Stimulated activated CD4-positive, alpha-beta T cell treated with anti-CD3 and anti-CD28 coated beads, Interleukin-4, amount 100 ng/mL, for 4 hours (primary cell): Measurements from ENCODE around the gene RPS6KA2.
"Not testable (repeated sequence)": the region's sequence is repeated elsewhere in the genome, so short reads cannot be mapped to it uniquely, and the experiment has no call there.

ENCODE experiments used
- DNase-seq, 2 experiments: peaks; one replicate each; pipeline ENCODE4 v3.0.0-alpha.2; 2020

Gene RPS6KA2

DNA sequence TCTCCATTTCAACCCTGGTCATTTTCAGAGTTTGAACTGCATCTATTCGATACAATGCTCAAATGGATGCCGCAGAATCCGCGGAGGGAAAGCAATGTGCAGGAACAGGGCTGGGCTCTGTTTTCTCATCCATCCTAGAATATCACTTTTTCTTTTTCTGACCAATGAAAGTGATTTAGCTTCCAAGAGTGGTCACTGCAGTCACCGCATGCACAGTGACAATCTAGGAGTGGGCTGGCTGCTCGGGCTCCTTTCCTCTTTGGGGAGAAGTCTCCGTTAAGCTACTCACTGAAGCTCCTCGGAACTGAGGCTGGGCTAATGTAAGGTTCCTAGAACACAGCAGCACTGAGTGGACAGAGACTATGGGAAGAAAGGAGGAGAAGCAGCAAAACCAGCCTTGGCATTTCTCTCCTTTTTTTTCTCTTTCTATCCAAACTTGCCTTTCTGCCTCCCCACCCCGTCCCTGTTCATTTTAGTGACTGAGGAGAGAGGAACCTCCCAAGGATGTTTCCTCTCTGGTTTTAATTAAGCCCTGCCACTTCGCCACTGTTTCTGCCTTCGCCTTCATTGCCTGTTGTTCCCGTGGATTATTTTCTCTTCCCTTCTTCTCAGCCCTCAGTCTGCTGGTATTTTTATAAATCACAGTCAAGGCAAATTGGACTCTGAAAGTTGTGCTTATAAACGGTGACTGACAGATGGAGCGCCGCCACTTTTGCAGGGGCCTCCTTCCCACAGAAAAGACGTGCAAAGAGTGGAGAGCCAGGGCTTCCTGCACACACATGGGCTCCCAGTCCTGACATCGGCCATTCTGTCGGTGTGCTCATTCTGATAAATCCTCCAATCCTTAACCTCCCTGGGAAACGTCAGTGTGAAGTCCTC is 81.7 kb downstream of the RPS6KA2 start:
- no peak for DNase-seq

DNA sequence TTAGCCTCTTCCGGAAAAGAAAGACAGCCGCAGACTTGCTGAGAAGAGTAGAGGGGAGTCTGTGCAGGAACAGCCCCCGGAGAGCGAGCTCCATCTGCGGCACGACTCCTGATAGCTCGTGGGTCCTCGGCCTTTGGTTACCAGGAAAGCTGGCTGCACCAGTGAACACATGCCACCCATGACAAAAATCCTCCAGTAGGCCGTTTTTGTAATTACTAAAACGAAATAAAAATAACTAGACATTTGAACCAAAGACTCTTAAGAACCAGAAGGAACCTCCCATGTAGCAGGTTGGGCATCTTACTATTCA is 82.8 kb downstream of the RPS6KA2 start:
- no peak for DNase-seq

DNA sequence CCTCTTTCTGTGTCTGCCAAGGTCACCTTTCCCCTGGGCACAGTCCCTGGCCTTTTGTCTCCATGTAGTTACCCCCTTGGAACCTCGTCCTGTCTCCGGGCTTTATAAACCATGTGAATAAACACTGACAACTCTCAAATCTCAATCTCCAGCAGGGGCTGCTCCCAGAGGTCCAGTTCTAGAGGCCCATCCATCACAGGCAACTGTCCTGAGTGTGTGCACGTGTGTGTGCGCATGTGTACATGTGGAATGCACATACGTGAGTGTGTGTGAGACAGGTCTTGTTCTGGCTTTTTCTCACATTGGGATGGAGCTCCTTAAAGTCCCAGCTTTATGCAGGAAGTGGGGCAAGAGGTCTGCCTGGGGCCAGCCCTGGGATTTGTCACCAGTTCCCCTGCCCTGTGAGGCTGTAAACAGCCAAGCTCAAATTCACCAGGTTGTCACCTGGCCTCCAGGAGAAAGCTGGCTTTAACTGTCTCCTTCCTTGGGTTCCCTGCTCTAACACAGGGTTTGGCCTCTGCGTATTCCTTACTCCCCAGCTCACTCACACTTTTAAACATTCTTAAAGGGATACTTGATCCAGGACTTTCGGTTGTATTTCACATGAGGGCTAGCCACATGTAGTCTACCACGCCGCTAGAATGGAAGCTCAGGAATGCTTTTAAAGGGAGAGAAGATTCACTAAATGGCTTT is 83.3 kb downstream of the RPS6KA2 start:
- no peak for DNase-seq

DNA sequence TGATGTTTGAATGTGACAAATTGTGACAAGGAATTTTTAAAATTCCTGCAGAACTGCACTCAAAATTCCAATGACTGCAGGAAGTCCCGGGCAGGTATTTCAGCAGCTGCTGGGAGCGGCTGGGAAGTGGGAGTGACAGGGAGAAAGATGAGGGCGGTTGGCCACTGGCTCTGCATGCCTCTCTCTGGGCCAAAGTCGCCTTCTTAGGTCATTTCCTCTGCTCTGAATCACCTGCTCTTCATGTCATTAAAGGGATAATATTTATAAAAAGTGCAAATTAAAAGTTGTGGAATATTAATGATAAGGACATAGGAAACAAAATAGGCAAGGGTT is 84.5 kb downstream of the RPS6KA2 start:
- DNase-seq = no peak

DNA sequence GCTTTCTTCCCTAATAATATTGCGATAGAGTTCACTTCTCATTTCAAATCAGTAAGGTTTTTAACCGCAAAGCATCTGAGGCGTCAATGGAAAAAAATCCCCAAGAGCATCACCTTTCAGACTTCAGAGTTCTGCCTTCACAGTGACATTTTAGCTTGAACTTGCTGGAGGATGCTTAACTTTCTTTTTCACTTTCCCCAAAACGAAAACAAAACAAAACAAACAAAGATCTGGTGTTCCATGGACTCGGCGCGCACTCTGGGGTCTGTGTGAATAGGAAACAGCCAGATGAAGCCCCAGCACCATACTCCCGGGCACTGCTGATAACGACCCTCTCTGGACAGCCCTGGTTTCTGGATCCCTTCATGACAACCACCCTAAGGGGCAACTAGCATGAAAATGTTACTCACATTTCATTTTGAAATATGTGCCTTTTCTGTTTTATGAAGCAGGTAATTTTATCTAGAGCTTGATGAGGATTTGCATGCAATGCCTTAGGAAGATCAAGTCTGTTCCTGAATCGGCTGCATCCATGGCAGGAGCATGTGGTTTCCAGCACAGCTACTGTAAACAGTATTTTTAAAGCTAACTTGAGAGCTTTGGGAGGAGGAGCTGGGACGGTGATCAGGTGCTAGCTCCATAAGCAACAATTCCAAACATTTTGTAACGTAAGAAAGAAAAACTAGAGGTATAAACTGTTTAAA is 85.0 kb downstream of the RPS6KA2 start:
- DNase-seq = peak; percentile 3 to 4

DNA sequence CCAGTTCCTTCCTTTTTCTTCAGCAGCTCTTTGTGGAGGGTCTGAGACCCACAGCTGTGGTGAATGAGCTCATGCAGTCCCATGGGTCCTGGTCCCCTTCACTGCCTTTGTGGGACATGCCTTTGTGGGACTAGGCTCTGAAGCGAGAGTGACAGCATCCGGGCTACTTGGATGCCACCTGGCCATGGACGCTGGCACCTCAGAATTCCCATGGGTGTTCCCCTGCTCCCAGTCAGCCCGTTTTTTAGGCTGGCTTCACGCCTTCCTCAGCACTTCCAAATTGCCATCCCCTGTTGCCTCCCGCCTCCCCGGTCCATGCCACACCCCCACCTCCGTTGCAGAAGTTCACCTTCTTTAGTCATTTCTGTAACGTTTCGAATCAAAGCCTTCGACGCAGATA is 85.7 kb downstream of the RPS6KA2 start:
- DNase-seq = no peak

DNA sequence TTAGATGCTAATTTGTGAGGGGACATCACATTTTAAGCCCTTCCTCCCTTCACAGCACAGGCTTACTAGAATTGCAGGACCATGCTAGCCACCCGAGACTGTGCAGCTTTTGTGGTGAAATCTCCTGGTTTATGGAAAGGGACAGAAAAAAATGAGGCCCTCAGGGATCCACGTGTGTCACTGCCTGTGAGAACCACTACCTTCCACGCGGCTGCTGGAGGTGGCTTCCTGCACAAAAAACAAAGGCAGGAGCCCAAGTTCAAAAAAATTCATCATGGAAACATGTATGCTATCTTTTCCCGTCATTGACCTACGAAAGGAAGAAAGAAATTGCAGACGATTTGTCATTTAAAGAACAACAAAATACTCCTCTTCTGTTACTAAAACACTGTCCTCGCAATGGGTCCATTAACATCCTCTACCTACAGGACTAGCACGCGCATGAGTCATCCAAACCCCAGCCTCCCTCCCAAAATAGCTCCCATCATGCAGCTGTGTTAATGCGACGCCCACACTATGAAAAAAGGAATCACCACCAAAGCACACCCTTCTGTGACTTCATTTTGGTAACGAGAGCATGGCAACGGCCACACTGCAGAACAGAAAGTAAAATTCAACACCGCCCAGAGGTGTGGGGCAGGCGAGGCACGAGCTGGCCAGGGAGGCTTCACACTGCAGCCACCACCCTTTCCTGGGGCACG is 86.3 kb downstream of the RPS6KA2 start:
- DNase-seq = peak; percentile 31 to 80

DNA sequence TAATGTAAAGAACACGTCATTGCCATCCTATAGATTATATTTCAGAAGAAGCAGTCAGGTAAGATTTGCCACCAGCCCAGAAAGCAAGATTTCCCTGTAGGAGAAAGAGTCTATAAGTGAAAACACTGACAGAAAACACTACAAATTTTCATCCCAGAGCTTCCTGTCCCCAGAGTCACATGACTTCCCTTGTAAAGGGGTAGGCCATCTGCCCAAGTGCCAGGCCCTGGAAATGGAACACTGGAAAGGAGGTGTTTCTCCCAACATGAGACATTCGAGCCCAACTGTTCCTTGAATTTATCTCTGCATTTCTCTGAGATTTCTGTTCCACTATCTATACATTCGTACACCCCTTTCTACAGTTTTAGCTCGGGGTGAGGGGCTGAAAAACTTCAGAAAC is 87.5 kb downstream of the RPS6KA2 start:
- no peak for DNase-seq

DNA sequence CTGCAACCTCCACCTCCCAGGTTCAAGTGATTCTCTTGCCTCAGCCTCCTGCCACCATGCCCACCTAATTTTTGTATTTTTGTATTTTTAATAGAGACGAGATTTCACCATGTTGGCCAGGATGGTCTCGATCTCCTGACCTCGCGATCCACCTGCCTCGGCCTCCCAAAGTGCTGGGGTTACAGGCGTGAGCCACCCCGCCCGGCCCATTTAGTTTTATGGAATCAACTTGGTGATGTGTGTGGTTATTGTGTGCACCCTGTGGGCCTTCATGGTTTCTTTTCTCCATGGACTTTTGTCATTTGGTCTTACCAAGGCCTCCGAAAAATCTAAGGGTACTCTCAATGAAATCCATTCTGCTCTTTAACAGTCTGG is 88.1 kb downstream of the RPS6KA2 start:
- DNase-seq = not testable (repeated sequence)

DNA sequence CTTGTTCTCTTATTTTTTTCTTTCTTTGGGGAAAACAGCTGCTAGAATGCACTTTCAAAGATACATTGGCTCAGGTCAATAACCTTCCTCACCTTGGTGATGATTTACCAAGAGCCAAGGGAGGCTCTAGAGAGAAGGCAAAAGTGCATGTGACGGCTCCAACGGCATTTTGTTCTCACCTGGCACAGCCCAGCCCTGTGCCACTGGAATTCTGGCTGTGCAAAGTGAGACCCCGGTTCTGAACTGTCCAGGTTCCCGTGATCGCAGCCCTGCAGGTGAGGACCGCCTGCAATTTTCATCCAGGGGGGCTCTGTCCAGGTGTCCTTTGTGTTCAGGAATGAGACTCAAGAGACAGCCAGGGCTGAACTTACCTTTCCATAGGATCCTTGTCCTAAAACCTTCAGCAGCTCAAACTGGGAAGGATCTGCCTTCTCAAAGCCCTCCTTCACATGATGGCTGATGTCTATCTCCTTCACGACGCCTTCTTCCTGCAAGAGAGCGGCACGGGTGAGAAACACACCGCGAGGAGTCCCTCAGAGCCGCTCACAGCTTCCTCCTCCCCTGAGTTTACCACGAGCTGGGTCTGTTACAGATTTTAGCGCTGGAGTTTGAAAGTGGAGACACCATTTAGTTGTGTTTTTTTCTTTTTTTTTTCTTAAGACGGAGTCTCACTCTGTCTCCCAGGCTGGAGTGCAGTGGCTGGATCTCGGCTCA is 88.6 kb downstream of the RPS6KA2 start:
- no peak for DNase-seq

DNA sequence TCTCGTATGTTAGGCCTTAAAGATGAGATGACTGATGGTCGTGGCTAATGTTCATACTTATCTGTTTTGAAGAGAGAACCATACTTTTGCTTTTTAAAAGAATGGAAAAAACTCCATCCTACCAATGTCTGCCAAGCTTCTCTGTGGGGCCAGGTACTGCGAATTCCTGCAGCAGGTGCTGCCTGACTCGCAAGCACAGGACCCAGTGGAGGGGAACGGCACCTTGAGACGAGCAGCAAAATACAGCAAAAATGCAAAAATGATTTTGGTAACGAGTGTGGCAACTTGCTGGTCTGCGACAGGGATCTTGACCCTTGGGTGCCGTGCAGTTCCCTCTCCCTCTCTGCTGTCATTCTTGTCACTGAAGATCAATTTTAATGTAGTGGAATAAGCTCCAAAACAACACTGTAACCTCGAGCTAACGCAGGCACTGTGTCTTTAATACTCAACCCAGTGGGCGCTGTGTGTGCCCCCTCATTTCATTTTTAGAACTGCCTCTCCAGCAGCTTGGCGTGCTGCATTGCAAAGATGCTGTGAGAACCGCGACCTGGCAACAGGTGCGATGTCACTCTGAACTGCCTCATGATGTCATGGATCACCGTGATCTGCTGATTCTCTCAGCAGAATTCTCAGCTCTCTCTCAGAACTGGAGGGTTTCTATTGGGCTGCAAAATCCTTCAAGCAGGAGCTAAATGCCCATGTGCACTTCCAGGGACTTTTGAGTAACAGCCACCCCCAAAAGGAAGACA is 92.2 kb downstream of the RPS6KA2 start:
- DNase-seq = no peak

DNA sequence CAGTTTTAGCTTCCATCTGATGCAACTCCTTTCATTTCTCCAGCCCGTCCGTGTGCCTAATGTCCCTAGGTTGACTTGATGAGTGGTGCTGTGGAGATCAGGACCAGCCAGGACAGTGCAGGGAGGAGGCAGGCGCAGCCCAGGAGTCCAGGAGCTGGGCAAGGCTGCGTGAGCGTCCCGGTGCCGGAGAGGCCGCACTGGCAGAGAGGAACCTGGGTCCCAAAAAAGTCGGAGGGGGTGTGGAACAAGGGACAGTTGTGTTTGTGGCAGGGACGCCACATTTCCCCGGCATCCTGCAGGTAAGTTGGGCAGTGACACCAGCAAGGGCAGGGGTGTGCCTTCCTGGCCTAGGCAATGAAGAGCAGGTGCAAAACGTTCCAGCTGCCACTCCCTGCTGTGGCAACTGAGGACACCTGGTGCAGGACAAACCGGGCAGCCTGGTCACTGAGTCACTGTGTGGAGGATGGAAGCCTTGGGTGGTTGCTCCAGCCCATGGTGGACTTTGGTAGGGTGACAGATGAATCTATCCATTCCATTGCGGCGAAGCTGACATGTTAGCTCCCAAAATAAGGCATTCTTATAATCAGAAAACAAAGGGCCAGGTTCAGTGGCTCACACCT is 93.7 kb downstream of the RPS6KA2 start:
- DNase-seq = no peak

DNA sequence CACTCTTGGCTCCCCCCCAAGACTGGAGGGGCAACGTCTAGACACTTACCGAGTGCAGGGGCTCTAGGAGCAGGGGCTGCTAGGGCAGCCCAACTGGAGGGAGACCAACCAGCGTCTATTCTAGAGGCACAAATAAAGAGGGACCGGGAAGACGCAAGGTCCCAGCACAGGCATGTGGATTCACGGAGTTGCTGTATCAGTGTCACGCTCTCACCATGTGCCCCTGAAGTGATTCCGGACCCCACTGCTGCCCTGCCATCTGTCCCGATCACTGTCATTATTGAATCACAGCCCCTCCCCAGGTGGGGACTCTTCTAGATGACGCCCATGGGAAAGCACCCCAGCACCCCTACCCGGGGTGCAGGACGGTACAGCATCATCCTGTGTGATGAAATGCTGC is 94.7 kb downstream of the RPS6KA2 start:
- DNase-seq = no peak

DNA sequence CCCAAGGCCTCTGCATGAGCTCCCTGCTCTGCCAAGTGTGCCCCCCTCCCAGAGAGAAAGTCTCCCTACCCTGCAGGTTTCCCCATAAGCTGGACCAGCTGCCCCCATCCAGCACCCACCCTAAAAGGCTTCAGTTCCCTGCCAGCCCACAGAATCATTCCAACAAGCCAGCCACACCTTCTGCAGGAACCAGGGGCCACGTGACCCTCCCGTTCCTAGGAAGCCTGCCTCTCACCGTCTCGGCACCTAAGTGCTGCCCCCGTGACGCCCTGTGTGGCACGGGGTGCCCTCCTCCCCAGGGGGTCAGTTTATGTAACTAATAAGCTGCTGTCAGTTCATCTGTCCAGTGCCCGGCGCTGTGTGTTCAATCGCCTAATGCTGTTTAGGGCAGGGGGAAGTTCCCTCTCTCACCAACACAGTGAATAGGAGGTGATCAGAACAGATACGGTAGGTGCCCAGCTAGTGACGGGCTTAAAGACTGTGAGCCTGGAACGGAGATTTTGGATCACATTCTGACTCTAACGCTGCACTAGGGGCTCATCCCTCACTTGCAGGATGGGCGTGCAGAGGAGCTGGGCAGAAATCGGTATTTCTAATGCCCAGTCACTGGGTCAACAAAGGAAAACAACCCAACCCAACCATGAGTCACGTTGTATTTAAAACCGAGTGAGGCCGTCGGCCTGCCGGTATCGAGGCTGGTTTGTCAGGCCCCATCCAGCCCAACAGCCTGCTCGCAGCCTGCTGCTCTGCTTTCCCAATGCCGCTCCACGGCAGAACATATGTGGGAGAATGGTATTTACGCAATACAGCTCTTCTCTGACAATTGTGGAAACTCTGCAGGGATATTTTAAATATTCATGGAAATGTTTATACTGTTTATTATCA is 96.6 kb downstream of the RPS6KA2 start:
- DNase-seq = no peak

DNA sequence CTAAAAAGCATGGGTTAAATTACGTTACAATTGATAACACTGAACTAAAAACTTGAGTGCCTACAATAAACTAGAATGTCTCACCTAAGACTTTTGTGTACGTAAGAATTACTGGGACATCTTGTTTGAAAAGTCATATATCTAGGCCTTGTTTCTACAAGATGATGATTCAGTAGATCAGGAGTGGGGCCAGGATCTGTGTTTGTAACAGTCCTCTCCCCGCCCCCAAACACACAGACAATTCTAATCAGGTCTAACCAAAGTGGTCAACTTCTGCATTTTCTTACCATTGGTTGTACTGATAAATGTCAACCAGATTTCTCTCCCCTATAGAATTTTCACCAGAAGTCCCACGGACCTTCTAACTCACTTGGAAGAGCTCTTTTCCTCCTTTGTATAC is 97.5 kb downstream of the RPS6KA2 start:
- DNase-seq = no peak

DNA sequence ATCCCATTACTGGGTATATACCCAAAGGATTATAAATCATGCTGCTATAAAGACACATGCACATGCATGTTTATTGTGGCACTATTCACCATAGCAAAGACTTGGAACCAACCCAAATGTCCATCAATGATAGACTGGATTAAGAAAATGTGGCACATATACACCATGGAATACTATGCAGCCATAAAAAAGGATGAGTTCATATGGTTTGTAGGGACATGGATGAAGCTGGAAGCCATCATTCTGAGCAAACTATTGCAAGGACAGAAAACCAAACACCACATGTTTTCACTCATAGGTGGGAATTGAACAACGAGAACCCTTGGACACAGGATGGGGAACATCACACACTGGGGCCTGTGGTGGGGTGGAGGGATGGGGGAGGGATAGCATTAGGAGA is 98.0 kb downstream of the RPS6KA2 start:
- not testable (repeated sequence) for DNase-seq

DNA sequence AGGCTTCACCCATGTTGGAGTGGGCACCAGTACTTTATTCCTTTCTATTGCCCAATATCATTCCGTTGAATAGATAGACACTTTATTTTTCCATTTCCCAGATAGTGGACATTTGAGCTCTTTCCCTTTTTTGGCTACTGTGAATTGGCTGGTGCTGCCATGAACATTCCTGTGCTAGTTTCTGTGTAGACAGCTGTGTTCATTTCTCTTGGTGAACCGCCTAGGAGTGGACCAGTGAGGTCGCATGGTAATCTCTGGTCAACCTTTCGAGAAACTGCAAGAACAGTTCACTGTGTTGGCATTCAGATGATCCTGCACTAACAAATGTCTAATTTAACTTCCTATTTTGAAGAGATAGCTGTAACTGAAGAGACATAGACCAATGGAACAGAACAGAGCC is 99.2 kb downstream of the RPS6KA2 start:
- DNase-seq = no peak

DNA sequence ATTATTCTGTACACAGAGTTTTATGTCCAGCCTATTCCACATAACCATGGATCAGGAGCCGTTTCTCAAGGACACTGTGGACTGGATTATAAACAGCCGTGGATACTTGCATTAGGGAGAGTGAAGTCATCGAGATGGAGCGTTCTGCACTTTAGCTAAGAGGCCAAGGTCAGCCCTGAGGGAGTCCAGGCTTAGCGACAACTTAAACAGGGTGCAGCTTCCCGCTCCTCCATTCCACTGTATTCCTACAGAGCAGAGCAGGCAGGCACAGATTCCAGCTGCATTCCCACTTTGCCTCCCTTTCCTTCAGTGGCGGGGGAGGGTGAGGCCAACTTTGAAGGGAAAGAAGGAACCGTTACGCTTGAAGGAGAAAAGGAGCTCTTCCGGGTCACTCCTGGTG is 100.1 kb downstream of the RPS6KA2 start:
- DNase-seq = no peak

DNA sequence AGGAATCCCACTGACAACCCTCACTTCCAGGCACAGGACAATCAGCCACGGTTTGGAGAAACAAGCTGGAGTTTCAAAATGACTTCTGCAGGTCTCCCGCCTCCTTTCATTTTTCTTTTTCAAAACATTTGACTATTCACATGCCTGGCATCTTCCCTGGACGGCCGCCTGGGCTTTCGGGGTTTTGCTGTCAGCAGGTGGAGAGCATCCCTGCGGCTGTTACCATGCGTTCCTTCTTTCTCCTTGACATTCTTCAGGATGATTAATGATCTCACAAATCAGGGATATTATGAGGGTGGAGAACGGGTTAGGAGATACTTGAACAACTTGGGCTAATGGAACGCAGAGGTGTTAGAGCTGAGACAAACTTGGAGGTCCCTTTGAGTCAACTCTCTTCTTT is 101.5 kb downstream of the RPS6KA2 start:
- DNase-seq = no peak

DNA sequence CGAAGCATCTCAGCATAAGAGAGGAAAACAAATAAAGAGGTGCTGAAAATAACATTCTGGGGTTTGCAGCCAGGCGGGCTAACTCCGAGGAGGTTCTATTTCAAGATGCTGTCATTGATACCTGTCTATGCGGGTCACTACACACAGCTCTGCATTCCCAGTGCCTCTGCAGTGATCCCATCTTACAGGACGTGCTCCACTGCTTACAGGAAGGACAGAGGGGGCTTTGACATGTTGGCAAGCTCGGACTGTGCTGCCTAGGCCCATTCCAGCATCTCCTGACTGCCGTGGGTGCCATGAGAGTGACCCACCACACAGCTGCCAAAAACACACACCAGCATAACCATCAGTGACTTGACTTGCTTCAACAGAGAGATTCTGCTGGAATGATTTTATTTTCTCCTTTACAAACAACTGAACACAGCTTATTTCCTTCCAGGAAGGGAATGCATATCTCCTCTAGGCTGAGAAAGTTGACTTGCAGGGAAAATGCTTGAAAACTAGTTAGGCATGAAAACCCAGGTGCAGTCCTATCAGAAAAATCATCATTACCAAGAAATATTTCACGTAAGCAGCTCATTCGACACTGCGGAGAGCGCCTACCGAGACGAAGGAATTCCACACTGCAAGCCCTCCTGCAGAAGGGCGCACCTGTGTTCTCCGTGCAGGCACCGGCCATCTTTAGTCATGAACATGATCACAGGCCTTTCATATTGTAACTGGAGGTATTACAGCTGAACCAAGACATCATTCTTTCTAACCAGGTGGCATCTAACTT is 103.1 kb downstream of the RPS6KA2 start:
- no peak for DNase-seq
